Mucosa of descending colon (tissue), 3 donors: ENCODE data around the gene ALDH1L1. TPM values are rescaled to one million over a fixed set of nuclear protein-coding genes. Genes with fewer than 3 reads are reported as not detected.
A peak's percentile ranks its signal among the peaks of the same experiment; 100 is the strongest.

Experiments used
- ATAC-seq: fragments of 200-7000 bp; cut with Tn5 transposase; one replicate; pipeline ENCODE4 v1.9.1; 2020; ENCODE audit warnings: mild to moderate bottlenecking, moderate library complexity
- DNase-seq, 3 donors: peaks; one replicate each; pipeline ENCODE4 v3.0.0-alpha.2; 2020
- H3K36me3 ChIP-seq: fragments of 200-600 bp; one replicate; pipeline ENCODE4 v1.8.0; 2021; ENCODE audit warnings: low read depth, mild to moderate bottlenecking
- H3K4me1 ChIP-seq: fragments of 200-600 bp; one replicate; pipeline ENCODE4 v1.8.0; 2021; ENCODE audit warnings: low read depth, mild to moderate bottlenecking
- H3K4me3 ChIP-seq: fragments of 200-600 bp; one replicate; pipeline ENCODE4 v1.8.0; 2021; ENCODE audit warnings: mild to moderate bottlenecking
- H3K9me3 ChIP-seq: fragments of 200-600 bp; one replicate; pipeline ENCODE4 v1.8.0; 2021; ENCODE audit warnings: mild to moderate bottlenecking
- intact Hi-C, 2 donors: fragments of 100-400 bp; cut with DNase I in 1 of 2; cut with micrococcal nuclease in 1 of 2; formaldehyde crosslinking; loops; one replicate each; pipeline versions ENCODE4 v1.11.0 to v1.11.1; 2022; cut with DNase I, micrococcal nuclease
- total RNA-seq, 3 donors: library from RNA; stranded (reverse); fragmentation: NEBNext Ultra II Directional in 2 of 3; extraction: Animal tissue kit (Norgen Biotek cat#: 25700) in 2 of 3; gene quantifications; one replicate each; pipeline versions ENCODE4 v1.2.1 to v1.2.4, GENCODE V29; 2021 to 2023
- TF ChIP-seq, protein P1 (sequence below): fragments of 200-600 bp; IDR thresholded peaks from one replicate; pipeline ENCODE4 v1.8.0; 2022; ENCODE audit warnings: antibody characterized with exemption, mild to moderate bottlenecking
- donor health status: DM: no; HTN: no; CAD: no; lungs with moderate emphysema.
- donor health status: DM: no; HTN: no; CAD: no.
- donor health status: DM: no; HTN: yes; CAD: no.

The ALDH1L1 gene
- total RNA-seq, 3 donors from 2014 or later, result 14.3 to 27.4 (median 15.0) TPM

GRCh38 chr3:126110431-126111125 is 69.8 kb downstream of the ALDH1L1 start:
- TF ChIP-seq, protein P1, sequence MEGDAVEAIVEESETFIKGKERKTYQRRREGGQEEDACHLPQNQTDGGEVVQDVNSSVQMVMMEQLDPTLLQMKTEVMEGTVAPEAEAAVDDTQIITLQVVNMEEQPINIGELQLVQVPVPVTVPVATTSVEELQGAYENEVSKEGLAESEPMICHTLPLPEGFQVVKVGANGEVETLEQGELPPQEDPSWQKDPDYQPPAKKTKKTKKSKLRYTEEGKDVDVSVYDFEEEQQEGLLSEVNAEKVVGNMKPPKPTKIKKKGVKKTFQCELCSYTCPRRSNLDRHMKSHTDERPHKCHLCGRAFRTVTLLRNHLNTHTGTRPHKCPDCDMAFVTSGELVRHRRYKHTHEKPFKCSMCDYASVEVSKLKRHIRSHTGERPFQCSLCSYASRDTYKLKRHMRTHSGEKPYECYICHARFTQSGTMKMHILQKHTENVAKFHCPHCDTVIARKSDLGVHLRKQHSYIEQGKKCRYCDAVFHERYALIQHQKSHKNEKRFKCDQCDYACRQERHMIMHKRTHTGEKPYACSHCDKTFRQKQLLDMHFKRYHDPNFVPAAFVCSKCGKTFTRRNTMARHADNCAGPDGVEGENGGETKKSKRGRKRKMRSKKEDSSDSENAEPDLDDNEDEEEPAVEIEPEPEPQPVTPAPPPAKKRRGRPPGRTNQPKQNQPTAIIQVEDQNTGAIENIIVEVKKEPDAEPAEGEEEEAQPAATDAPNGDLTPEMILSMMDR, result no peak
- Histone ChIP-seq H3K9me3 (no peaks in the 10 kb centered on the region), H3K36me3 (no peaks in the 10 kb centered on the region), H3K4me1 (no peaks in the 10 kb centered on the region), H3K4me3 (no peak overlapping the region)
- DNase-seq, result no peak
- ATAC-seq, result no peak
- intact Hi-C loops, result no loop called here

DNA sequence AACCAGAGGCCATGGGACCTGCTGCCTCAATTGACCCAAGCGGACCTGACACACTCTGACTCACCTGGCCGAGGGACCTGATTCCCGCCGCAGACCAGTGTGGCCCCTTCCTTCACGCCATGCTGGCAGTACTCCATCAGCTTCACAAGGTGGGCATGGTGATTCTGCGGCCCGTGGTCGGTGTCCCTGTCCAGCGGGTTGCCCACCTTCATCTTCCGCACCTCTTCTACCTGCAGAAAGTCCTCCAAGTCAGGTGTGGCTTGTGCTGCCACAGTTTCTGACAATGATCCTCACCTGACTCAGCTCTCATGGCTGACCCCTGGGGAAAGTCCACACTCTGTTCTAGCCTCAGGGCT is 70.5 kb downstream of the ALDH1L1 start:
- Histone ChIP-seq H3K9me3 (no peaks in the 10 kb centered on the region), H3K4me3 (no peak overlapping the region), H3K36me3 (no peaks in the 10 kb centered on the region), H3K4me1 (no peaks in the 10 kb centered on the region)
- ATAC-seq (no peak), DNase-seq (peak in 1 of 3 donors; percentile 36)
- intact Hi-C loops, result no loop called here
- TF ChIP-seq, protein P1, result no peak

- no peaks in the 10 kb centered on the region for H3K36me3 ChIP-seq
- no peaks in the 10 kb centered on the region for H3K4me1 ChIP-seq
- intact Hi-C loops, result no loop called here
- DNase-seq (no peak), ATAC-seq (no peak)
- no peaks in the 10 kb centered on the region for H3K9me3 ChIP-seq
- H3K4me3 ChIP-seq, result no peak overlapping the region
- TF ChIP-seq, protein P1, result no peak
These were observed 71.1 kb downstream of the ALDH1L1 start for GRCh38 chr3:126109146-126109879.

DNA sequence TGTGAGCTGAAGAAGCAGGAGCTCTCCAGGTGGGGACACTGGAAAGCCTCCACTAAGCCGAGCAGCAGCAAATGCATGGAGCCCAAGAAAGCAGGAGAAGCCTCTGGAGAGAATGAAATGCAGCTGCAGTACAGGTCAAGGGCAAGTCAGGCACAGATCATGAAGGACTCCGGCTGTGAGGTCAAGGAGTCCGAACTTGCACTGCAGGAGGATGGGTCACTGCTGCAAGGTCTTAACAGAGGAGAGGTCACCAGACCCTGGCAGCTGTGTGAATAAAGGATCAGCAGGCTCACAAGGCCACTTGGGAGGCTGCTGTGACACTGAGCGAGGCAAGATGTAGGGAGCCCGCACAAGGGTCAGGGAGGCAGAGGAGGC is 71.7 kb downstream of the ALDH1L1 start:
- no peaks in the 10 kb centered on the region for H3K9me3 ChIP-seq
- intact Hi-C loops, result no loop called here
- H3K36me3 ChIP-seq, result no peaks in the 10 kb centered on the region
- DNase-seq, result no peak
- TF ChIP-seq, protein P1, result no peak
- H3K4me3 ChIP-seq, result no peak overlapping the region
- ATAC-seq, result no peak
- no peaks in the 10 kb centered on the region for H3K4me1 ChIP-seq

- Histone ChIP-seq H3K36me3 (no peaks in the 10 kb centered on the region), H3K4me3 (no peak overlapping the region), H3K9me3 (no peaks in the 10 kb centered on the region), H3K4me1 (no peaks in the 10 kb centered on the region)
- TF ChIP-seq, protein P1, result no peak
- DNase-seq, result no peak
- no peak for ATAC-seq
- intact Hi-C loops, result no loop called here
These were observed 72.3 kb downstream of the ALDH1L1 start for GRCh38 chr3:126107957-126108675.
